ENCODE measurements around the gene NME9. TPM values are rescaled to one million over a fixed set of nuclear protein-coding genes. Genes with fewer than 3 reads are reported as not detected.

NME9 gene
- total RNA-seq, 1 donor from 2014 or later, result 0.47 TPM

DNA sequence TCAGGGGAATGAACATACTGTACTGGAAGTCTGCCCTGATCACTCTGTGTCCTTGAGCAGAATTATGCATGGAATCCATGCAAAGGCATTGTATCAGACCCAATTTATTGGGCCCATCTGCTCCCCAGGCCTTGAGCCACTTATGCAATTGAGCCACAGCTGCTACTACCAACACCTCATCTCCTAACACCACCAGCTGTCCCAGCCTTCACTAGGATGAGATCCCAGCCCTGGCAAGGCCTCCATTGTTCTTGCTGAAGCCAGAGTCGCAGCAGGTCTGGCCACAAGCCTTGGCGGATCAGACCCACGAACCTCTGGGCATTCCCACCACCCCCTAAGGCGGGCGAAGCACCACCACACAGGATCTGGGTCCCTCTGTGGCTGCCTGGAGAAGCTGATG is 9.2 kb upstream of the NME9 start:
- H3K36me3 Mint-ChIP-seq (ENCODE audit: unreplicated experiment), result no peaks in the 10 kb centered on the region
- TF ChIP-seq CTCF (IDR thresholded peaks at IDR 0.05; ENCODE audit: partially characterized antibody, unreplicated experiment), result no peak
- H3K9me3 Mint-ChIP-seq (ENCODE audit: unreplicated experiment), result no peaks in the 10 kb centered on the region
- no peak overlapping the region for H3K4me3 Mint-ChIP-seq (ENCODE audit: unreplicated experiment)
- H3K27ac Mint-ChIP-seq (ENCODE audit: unreplicated experiment), result no peak overlapping the region
- DNase-seq, result peak; percentile 17
- H3K27me3 Mint-ChIP-seq (ENCODE audit: unreplicated experiment), result no peaks in the 10 kb centered on the region
- peaks cover 8% of the 10 kb centered on the region for H3K4me1 Mint-ChIP-seq (ENCODE audit: low read depth, unreplicated experiment)

GRCh38 chr3:138338244-138338643 is 8.6 kb upstream of the NME9 start:
- no peak overlapping the region for H3K4me3 Mint-ChIP-seq (ENCODE audit: unreplicated experiment)
- H3K27ac Mint-ChIP-seq (ENCODE audit: unreplicated experiment), result no peak overlapping the region
- peaks cover 8% of the 10 kb centered on the region for H3K4me1 Mint-ChIP-seq (ENCODE audit: low read depth, unreplicated experiment)
- DNase-seq, result no peak
- H3K27me3 Mint-ChIP-seq (ENCODE audit: unreplicated experiment), result no peaks in the 10 kb centered on the region
- no peaks in the 10 kb centered on the region for H3K36me3 Mint-ChIP-seq (ENCODE audit: unreplicated experiment)
- no peaks in the 10 kb centered on the region for H3K9me3 Mint-ChIP-seq (ENCODE audit: unreplicated experiment)
- TF ChIP-seq CTCF (IDR thresholded peaks at IDR 0.05; ENCODE audit: partially characterized antibody, unreplicated experiment), result no peak

DNA sequence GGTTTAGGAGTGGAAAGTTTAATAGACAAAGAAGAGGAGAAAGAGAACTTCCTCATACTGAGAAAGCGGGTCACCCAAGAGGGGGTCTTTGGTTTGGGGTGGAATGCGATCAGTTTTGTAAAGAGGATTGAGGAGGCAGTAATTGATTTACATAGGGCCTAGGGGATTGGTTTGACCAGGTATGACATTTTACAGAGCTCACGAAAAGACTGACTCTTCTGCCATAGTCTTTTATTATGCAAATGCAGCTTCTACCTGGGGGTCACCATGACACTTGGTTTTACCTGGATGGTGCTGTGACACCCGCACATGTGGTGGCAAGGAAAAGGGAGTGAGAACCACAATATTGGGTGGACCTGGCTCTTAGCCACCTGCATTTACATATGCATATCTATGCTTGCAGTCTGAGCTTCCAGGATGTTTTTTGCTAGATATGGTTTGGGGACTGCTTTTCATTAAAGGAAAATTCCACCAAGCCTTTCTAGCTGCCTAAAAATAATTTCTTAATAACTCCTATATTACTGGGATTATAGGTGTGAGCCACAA is 6.9 kb upstream of the NME9 start:
- Mint-ChIP-seq H3K4me3 (ENCODE audit: unreplicated experiment) (no peak overlapping the region), H3K4me1 (ENCODE audit: low read depth, unreplicated experiment) (peaks cover 8% of the 10 kb centered on the region), H3K9me3 (ENCODE audit: unreplicated experiment) (peaks cover 3% of the 10 kb centered on the region), H3K36me3 (ENCODE audit: unreplicated experiment) (no peaks in the 10 kb centered on the region), H3K27me3 (ENCODE audit: unreplicated experiment) (no peaks in the 10 kb centered on the region), H3K27ac (ENCODE audit: unreplicated experiment) (no peak overlapping the region)
- TF ChIP-seq CTCF (IDR thresholded peaks at IDR 0.05; ENCODE audit: partially characterized antibody, unreplicated experiment), result no peak
- DNase-seq, result no peak

DNA sequence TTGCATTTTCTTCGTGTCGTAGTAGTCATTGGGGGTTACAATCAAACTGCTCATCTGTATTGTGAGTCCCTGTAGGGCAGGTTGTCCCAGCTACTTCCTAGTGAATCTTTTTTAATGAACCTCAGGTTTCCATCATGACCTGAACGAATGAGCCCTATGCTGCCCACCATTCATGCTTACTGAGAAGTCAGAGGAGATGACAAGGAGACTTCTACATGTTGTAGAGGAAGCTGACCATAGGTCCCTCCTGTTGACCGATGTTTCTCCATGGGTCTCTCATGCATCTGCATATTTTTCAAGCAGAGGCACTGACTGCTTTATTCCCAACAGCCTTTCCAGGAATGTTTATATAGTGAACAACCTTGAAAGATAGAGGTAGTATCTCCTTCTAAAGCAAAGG is 5.0 kb upstream of the NME9 start:
- Mint-ChIP-seq H3K4me3 (ENCODE audit: unreplicated experiment) (no peak overlapping the region), H3K27me3 (ENCODE audit: unreplicated experiment) (peaks cover 3% of the 10 kb centered on the region), H3K36me3 (ENCODE audit: unreplicated experiment) (no peaks in the 10 kb centered on the region), H3K4me1 (ENCODE audit: low read depth, unreplicated experiment) (peaks cover 15% of the 10 kb centered on the region), H3K9me3 (ENCODE audit: unreplicated experiment) (peaks cover 5% of the 10 kb centered on the region), H3K27ac (ENCODE audit: unreplicated experiment) (no peak overlapping the region)
- no peak for DNase-seq
- TF ChIP-seq CTCF (IDR thresholded peaks at IDR 0.05; ENCODE audit: partially characterized antibody, unreplicated experiment), result no peak

DNA sequence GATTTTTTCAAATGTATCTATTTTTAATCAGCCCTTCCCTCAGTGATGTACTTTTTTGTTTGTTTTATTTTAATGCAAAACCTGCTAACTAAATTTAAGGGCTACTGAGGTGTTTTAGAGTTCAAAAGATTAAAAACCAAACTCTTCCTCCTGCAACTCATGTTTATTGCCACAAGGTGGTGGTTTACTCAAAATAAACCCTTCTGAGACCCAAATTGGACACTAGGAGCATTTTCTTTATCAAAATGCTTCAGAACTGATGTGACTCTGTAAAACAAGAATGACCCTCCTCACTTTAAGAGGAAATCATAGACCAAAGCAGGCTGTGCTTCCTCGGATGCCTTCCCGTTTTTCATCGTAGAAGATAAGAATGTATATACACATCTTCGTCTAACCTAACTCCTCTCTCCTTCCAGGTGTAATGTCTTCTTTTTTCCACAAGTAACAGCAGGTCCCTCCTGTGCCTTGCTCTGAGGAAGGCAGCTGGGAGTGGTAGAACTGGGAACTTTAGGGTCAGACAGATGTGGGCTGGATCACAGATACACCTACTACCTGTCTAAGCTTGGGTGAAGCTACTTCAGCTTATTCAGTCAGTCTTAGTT is 2.9 kb upstream of the NME9 start:
- Mint-ChIP-seq H3K36me3 (ENCODE audit: unreplicated experiment) (no peaks in the 10 kb centered on the region), H3K4me3 (ENCODE audit: unreplicated experiment) (no peak overlapping the region), H3K27me3 (ENCODE audit: unreplicated experiment) (peaks cover 3% of the 10 kb centered on the region), H3K27ac (ENCODE audit: unreplicated experiment) (no peak overlapping the region), H3K9me3 (ENCODE audit: unreplicated experiment) (peaks cover 7% of the 10 kb centered on the region), H3K4me1 (ENCODE audit: low read depth, unreplicated experiment) (peaks cover 7% of the 10 kb centered on the region)
- TF ChIP-seq CTCF (IDR thresholded peaks at IDR 0.05; ENCODE audit: partially characterized antibody, unreplicated experiment), result peak; percentile 74
- DNase-seq, result no peak

All from glutamatergic neuron (in vitro differentiated cells).